ENCODE results near the gene HCN2.

HCN2 gene

DNA sequence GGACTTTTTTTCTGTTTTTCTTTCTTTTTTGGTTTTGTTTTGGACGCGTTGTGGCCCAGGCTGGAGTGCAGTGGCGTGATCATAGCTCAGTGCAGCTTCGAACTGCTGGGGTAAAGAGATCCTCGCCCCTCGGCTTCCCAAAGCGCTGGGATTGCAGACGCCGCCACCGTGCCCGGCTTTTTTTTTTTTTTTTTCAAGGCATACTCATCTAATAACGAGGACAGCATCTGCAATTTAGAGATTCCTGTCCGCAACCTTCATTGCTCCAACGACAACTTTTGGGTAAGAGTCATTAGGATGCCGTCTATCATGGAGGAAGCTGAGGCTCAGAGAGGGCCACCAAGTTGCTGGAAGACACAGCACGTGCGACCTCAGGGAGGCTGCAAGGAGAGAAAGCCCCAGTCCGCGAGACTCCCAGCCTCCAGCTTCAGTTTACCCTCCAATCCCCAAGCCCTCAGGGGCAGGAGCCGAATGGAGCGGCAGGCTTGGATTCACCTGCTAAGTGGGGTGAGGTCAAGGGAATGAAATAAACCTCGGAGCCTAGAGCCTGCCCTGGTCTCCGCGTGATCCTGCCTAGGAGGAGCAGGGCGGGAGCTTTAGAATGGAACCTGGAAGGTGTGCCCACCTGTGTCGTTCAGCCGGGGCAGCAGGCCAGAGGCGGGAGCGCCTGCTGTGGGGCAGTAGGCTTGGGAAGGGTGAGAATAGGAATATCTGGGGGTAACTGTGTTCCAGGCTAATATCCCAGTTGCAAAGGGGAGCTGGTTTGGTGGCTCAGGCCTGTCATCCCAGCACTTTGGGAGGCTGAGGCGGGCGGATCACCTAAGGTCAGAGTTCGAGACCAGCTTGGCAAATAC lies 44.3 kb downstream of the HCN2 start:
- in situ Hi-C loops (cut with MboI; ENCODE audit: low sequenced_read_pairs): no loop called here

GRCh38 chr19:634975-635652 lies 45.4 kb downstream of the HCN2 start:
- in situ Hi-C loops (cut with MboI; ENCODE audit: low sequenced_read_pairs): no loop called here

GRCh38 chr19:638906-639252 lies 49.2 kb downstream of the HCN2 start:
- in situ Hi-C loops (cut with MboI; ENCODE audit: low sequenced_read_pairs): no loop called here

DNA sequence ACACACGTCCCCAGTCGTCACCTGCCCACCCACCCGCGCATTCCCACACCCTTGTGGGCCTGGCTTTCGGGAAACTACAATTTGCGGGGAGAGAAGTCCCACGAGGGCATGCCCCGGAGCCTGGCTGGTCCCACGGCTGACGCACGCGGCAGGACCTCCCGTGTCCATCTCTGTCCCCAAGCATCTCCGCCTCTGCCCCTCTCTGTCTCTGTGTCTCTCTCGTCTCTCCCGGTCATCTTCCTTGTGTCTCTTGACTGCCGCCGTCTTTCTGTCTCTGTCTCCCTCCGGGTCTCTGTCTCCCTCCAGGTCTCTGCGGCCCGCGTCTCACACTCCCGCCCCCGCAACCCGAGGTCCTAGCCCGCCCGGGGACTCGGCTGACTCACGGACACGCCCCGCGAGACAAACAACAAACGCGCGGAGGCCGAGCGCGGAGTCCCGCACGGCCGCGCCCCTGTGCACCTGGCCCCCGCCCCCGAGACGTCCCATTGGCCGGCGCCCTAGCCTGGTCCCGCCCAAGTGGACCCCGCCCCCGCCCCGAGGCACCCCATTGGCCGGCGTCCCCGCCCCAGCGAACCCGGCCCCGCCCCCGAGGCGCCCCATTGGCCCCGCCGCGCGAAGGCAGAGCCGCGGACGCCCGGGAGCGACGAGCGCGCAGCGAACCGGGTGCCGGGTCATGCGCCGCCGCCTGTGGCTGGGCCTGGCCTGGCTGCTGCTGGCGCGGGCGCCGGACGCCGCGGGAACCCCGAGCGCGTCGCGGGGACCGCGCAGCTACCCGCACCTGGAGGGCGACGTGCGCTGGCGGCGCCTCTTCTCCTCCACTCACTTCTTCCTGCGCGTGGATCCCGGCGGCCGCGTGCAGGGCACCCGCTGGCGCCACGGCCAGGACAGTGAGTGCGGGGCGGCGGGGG lies 49.8 kb downstream of the HCN2 start, which contains the start of gene FGF22:
TSS of gene FGF22 (plus strand) at position 627 of the 908 bp plus-strand sequence. CDS start at position 674, 47 bp downstream.
- in situ Hi-C loops (cut with MboI; ENCODE audit: low sequenced_read_pairs): no loop called here

DNA sequence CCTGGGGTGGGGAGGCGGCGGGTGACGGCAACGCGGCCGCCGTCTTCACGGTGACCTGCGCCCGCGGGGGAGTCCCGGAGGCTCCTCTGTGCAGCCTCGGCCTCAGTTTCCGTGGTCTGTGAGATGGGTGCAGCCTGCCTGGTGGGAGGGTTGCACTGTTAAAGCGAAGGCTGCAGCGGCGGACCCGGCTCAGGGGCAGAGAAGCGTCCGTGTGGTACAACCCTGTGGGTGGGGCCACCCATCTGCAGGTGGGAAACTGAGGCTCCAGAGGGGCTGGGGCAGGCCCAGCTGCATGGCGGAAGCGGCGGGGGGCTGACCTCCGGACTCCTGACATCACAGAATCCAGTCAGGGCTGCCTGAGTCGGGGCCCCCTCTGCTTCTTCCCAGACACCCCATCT lies 50.5 kb downstream of the HCN2 start:
- in situ Hi-C loops (cut with MboI; ENCODE audit: low sequenced_read_pairs): no loop called here

DNA sequence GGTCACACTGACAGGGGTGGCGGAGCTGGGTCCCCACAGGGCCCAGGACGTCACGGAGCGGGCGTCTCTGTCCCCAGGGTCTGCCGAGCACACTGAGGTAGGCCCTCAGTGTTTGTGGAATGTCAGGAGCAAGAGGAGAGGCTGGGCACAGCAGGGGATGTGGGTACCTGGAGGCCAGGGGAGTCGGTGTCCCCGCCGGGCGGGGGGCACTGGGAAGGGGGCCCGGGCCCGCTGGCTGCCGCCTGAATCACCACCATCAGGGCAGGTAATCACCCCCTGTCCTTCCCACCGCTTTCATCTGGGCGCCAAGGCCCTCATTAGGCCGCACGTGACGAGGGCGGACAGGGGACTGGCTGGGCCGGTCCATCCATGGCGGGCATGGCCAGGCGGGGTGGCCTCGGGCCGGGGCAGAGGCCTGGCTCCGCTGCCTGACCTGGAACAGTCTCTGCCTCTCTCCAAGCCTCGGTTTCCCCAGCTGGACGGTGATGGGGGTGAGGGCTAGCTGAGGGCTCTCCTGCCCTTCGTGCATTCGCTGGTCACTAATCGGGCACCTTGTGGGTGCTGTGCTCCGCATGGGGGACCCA lies 51.0 kb downstream of the HCN2 start:
- in situ Hi-C loops (cut with MboI; ENCODE audit: low sequenced_read_pairs): no loop called here

DNA sequence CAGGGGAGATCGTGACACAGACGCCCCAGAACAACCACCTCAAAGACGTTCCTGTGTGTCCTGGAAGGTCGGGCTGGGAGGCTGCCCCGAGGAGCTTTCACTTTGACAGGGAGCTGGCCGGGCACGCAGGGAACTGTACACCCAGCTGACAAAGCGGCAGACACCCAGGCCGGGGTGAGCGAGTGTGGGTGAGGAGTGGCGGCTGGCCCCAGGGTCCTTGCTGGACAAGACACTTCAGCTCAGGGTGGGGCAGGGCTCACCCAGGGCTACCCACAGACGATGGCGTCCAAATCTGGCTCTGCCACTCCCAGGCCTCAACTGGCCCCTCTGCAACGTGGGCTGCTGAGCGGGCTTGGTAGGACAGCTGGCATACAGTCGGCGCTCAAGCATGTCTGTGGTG lies 52.0 kb downstream of the HCN2 start:
- in situ Hi-C loops (cut with MboI; ENCODE audit: low sequenced_read_pairs): no loop called here

GRCh38 chr19:642767-643727 lies 53.4 kb downstream of the HCN2 start:
- in situ Hi-C loops (cut with MboI; ENCODE audit: low sequenced_read_pairs): no loop called here

DNA sequence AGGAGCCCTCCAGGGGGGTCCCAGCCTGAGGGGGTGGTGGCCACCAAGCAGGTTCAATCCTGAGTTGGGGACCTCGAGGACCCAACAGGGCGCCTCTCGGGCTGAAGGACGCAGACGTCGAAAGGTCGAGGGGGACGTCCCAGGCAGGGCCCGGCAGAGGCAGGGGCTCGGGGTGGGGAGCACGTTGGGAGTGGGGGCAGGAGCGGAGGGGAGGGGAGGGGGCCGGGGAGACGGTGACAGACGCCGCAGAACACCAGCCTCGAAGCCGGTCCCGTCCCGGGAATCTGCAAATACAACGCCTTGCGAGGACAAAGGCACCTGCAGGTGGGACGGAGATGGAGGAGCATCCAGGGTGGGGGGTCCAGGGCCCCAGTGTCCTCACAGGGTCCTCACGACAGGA lies 54.1 kb downstream of the HCN2 start:
- in situ Hi-C loops (cut with MboI; ENCODE audit: low sequenced_read_pairs): no loop called here

DNA sequence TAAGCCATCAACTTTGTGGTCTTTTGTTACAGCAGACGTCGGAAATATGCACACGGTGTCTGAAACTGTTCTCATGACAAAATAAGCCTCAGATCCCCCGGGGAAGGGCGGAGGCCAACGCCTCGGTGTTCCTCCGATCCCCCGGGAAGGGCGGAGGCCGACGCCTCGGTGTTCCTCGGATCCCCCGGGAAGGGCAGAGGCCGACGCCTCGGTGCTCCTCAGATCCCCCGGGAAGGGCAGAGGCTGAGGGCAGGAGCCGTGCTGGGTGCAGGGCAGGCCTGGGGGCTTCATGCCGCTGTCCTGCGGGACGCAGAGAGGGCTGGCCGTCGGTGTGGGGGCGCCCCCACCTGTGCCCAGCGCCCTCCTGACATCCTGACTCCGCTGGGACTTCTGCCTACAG lies 54.7 kb downstream of the HCN2 start:
- in situ Hi-C loops (cut with MboI; ENCODE audit: low sequenced_read_pairs): no loop called here

DNA sequence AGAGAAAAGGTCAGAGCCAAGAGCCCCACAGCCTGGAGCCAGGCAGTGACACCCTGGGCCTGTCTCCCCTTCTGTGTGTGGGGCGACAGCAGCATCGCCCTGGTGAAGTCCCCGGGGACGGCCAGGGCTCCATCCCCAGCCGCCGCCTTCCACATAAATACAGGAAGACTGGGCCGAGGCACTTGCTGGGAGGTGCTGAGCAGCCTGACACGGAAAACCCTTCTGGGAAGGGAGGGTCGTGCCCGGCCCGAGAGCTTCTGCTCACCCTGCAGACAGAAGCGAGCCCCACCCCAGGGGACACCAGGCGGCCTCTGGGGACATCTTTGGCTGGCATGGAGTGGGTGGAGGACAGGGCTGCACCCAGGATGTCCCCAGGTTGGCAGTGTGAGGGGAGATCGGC lies 55.1 kb downstream of the HCN2 start:
- in situ Hi-C loops (cut with MboI; ENCODE audit: low sequenced_read_pairs): no loop called here

DNA sequence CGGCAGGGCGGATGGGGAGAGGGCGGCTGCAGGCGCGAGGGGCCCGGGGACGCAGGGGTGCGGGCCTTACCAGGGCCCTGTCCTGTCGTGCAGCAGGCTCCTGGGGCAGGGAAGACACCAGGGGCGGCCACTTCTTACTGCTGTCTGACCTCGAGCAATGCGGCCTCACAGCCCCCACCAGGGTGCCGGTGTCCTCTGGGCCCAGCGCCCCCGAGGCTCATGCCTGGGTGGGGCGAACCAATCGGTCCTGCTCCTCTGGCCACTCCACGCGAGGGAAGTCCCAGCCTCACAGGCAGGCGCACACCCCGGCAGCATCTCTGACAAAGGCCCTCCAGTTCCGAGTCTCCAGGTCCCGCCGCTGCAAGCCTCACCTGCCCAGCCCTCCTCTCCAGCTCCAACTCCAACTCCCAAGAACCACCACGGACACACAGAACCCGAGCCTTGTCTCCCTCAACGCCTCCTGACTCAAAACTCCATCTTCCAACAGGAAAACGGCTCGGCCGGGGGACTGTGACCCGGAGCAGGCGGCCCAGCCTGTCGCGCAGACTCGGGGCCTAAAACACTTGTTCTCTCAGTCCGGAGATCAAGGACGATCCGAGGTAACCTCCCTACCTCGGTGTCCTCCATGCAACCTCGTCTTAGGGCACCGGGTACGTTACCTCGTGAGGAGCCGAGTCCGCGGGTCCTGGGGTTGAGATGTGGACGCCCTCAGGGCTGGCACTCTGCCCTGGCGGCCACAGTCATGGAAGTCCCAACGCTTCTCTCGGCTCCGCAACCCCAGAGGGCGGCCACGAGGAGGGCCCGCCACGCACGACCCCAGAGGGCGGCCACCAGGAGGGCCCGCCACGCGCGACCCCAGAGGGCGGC lies 56.5 kb downstream of the HCN2 start:
- in situ Hi-C loops (cut with MboI; ENCODE audit: low sequenced_read_pairs): no loop called here

DNA sequence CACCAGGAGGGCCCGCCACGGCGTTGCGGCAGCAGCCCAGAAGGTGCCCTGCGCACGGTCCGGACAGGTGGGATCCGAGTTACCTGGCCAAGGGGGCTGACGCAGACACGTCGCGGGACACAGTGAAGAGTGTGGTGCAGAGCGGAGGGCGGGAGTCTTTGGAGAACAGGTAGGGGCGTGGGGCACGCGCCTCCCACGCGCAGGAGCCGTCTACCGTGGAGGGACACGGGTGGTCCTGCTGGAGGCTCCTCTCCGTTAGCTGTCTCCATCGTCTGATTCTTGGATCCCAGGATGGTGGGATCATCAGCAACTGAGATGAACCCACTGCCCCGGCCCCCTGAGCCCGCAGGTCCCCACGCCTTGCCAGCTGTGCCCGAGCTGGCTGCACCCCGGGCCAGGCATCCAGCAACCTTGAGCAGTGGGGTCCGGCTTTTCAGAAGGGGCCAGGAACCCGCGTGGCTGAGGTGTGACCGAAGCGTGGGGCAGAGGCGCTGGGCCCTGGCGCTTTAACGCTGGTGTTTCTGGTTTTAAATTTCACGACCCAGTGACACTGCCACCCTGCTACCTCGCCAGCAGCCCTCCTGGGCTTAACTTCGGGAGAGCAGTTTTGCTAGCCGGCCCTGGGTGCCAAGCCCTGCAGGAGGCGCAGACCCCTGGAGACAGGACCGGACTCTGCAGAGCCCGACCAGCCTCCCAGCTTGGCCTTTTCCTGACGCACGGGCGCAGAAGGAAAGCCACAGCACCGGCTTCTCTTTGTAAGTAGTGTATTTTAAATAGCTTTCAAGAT lies 57.3 kb downstream of the HCN2 start:
- in situ Hi-C loops (cut with MboI; ENCODE audit: low sequenced_read_pairs): no loop called here

DNA sequence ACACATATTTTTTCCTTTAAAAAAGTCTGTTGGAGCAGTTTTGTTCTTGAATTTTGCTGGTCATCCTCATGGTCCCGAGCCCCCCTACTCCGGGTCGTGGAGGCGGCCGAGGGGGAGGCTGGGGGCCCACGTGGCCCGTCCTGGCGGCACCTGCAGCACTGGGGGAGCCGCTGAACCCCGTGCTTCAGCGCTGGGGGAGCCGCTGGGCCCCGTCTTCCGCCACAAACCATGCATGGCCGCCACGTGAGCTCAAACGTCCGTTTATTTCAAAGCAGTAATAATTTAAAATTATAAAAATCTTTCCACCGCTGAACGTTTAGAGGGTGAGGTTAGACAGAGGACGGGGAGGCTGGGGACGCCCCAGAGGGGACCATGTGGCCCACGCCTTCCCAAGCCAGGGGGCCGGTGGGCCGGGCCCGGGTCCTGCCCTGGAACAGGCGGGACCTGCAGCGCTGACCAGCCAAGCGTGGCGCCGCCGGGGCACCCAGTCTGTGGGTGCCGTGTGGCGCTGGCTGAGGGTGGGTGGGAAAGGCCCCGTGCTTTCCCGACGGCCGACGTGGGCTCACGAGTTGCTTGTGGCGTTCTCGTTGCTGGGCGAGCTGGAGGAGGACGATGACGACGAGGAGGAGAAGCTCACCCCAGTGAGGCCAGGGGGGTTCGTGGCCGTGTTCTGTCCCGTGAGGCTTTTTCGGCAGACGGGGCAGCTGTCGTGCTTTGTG lies 58.0 kb downstream of the HCN2 start:
- in situ Hi-C loops (cut with MboI; ENCODE audit: low sequenced_read_pairs): no loop called here

GRCh38 chr19:648305-648704 lies 58.6 kb downstream of the HCN2 start:
- in situ Hi-C loops (cut with MboI; ENCODE audit: low sequenced_read_pairs): no loop called here

DNA sequence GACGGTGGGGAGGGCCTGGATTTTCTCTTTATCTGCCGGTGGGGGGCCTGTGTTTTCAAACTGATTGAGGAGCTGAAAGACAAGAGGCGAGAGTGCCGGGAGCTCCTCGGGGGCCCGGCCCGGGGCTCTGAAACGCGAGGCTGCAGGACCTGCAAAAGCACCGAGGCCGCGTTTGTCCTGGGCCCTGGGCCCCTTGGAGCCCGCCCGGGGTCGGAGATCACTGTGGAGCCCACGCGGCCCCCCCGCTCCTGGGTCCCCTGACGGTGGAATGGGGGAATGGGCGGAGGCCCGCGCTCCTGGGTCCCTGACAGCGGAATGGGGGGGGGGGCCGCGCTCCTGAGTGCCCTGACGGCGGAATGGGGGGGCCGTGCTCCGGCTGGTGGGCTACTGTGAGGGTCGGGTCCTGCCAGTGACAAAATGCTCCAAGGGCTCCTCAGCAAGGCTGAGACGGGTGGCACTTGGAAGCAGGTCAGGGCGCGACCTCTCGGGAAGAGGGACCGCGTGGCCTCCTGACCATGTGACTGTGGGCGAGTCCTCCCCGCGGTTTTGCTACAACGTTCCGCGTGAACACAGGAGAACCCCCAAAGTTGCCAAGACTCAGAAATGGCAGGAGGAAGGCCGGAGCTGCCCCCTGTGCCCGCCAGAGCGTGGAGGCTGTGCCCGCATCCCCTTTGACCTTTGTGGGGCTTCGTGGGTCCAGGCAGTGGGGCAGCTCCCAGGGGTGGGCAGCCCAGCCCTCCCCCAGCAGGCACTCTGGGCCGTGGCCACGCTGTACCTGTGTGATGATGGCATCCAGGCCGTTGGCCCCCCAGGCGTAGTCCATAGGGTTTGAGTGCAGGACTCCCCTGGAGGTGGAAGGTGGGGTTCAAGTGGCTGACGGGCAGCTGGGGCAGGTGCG lies 59.5 kb downstream of the HCN2 start:
- in situ Hi-C loops (cut with MboI; ENCODE audit: low sequenced_read_pairs): no loop called here

DNA sequence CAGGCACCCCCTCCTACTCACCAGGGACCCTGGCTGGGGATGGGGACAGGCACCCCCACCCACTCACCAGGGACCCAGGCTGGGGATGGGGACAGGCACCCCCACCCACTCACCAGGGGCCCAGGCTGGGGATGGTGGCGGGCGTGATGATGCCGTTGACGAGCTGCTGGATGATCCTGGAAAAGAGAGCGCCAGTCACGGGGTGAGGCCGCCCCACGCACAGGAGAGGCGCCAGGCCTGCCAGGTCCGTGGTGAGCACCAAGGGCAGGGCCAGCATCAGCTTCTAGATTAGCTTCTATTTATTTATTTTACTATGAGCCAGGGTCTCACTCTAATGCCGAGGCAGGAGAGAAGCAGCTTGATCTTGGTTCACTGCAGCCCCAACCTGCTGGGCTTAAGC lies 60.4 kb downstream of the HCN2 start:
- in situ Hi-C loops (cut with MboI; ENCODE audit: low sequenced_read_pairs): no loop called here
